HL-60 (cell line): ENCODE data around the gene CYGB.

Experiments used
- DNase-seq, 2 experiments: peaks; one replicate each; pipeline ENCODE4 v3.0.0-alpha.2; 2010 to 2020; ENCODE audit warnings: low read depth in 1 of 2, low spot score in 1 of 2
- H3K27ac ChIP-seq: fragments of 250-450 bp; sonication (Bioruptor Pico); replicated peaks from 2 replicates; pipeline ENCODE4 v1.5.1; 2020; ENCODE audit warnings: mild to moderate bottlenecking, moderate library complexity
- H3K27me3 ChIP-seq: fragments of 250-450 bp; sonication (Bioruptor Pico); 2 replicates; pipeline ENCODE4 v1.5.1; 2021; ENCODE audit warnings: mild to moderate bottlenecking, moderate library complexity; ENCODE audit not compliant: insufficient read depth, poor library complexity, severe bottlenecking
- H3K4me3 ChIP-seq: replicated peaks from 2 replicates; pipeline ENCODE4 v1.5.1; 2011; ENCODE audit warnings: mild to moderate bottlenecking, control low read depth, low read length; ENCODE audit not compliant: insufficient read depth
- CTCF ChIP-seq: IDR thresholded peaks from one replicate; pipeline ENCODE4 v1.5.1; 2011; ENCODE audit warnings: low read length, control low read depth, inconsistent platforms; ENCODE audit not compliant: insufficient read depth
- GABPA ChIP-seq: IDR thresholded peaks from 2 replicates; pipeline ENCODE4 v1.6.1; 2012; ENCODE audit warnings: low read depth
- POLR2AphosphoS5 ChIP-seq: IDR thresholded peaks from 2 replicates; pipeline ENCODE4 v1.6.1; 2012; ENCODE audit warnings: low read depth
- SPI1 ChIP-seq: IDR thresholded peaks from 2 replicates; pipeline ENCODE4 v1.6.1; 2012; ENCODE audit warnings: low read depth, mild to moderate bottlenecking, borderline replicate concordance
- TF ChIP-seq, protein P1 (sequence below): IDR thresholded peaks from 2 replicates; pipeline ENCODE4 v1.6.1; 2012; ENCODE audit warnings: low read depth; ENCODE audit not compliant: insufficient replicate concordance

Gene CYGB

GRCh38 chr17:76547642-76548202 lies 10.2 kb upstream of the CYGB start:
- TF ChIP-seq CTCF (no peak), SPI1 (no peak)
- TF ChIP-seq, protein P1, sequence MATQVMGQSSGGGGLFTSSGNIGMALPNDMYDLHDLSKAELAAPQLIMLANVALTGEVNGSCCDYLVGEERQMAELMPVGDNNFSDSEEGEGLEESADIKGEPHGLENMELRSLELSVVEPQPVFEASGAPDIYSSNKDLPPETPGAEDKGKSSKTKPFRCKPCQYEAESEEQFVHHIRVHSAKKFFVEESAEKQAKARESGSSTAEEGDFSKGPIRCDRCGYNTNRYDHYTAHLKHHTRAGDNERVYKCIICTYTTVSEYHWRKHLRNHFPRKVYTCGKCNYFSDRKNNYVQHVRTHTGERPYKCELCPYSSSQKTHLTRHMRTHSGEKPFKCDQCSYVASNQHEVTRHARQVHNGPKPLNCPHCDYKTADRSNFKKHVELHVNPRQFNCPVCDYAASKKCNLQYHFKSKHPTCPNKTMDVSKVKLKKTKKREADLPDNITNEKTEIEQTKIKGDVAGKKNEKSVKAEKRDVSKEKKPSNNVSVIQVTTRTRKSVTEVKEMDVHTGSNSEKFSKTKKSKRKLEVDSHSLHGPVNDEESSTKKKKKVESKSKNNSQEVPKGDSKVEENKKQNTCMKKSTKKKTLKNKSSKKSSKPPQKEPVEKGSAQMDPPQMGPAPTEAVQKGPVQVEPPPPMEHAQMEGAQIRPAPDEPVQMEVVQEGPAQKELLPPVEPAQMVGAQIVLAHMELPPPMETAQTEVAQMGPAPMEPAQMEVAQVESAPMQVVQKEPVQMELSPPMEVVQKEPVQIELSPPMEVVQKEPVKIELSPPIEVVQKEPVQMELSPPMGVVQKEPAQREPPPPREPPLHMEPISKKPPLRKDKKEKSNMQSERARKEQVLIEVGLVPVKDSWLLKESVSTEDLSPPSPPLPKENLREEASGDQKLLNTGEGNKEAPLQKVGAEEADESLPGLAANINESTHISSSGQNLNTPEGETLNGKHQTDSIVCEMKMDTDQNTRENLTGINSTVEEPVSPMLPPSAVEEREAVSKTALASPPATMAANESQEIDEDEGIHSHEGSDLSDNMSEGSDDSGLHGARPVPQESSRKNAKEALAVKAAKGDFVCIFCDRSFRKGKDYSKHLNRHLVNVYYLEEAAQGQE = no peak
- peaks cover 8% of the 10 kb centered on the region for H3K27me3 ChIP-seq
- H3K27ac ChIP-seq = no peak overlapping the region
- H3K4me3 ChIP-seq = no peak overlapping the region
- DNase-seq = no peak

DNA sequence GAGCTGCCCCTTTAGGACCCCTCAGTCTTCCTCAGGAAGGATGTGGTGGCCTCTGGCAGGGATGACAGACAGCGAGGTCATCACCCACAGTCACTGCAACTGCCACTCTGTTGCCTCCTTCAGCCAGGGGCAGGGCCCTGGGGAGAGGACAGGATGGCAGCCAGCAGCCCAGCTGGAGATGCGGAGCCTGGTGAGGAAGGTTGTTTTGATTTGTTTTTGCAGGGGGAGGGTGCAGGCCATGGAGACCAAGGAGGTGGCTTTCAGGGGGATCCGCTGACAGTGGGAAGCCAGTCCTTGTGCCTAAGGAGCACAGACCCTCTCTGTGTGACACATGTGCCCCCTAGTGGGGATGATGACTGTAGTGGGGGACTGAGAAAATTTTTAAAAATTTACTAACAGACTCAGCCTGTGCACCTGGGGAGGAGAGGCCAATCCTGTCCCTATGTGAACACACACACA lies 9.7 kb upstream of the CYGB start:
- Histone ChIP-seq H3K27ac (no peak overlapping the region), H3K4me3 (no peak overlapping the region), H3K27me3 (peaks cover 8% of the 10 kb centered on the region)
- peak; percentile 17 for TF ChIP-seq CTCF
- no peak for TF ChIP-seq POLR2AphosphoS5
- peak in 1 of 2 experiments; percentile 46 for DNase-seq

DNA sequence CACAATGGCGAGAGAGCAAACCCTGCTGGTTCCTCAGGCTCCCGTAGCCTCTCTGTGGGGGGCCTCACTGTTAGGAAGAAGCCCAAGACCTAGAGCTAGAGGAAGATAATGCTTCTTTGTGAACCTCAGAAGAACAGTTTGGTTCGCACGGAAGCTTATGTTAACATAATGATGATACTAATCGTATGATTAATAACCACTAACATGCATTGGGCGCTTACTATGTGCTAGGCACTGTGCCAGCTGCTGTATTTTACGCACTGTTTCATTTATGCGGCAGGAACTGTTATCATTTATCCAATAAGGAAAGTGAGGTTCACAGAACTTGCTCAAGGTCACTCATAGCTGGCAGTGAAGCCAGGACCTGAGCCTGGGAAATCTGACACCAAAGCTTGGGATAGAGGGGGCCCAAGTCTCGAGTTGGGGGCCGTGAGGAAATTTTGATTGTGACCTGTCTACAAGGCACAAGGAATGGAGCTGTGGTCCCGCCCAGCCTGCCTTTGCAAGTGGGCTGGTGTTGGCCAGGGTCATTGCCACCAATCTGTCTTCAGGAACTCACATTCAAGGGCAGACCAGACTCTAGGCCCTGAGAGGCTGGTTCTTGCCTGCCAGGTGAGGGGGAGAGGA lies 9.2 kb upstream of the CYGB start:
- DNase-seq = no peak
- peaks cover 8% of the 10 kb centered on the region for H3K27me3 ChIP-seq
- no peak overlapping the region for H3K27ac ChIP-seq
- TF ChIP-seq SPI1 = no peak
- TF ChIP-seq GABPA = no peak
- TF ChIP-seq, protein P1 = no peak
- no peak for TF ChIP-seq CTCF
- TF ChIP-seq POLR2AphosphoS5 = no peak
- no peak overlapping the region for H3K4me3 ChIP-seq
